Endothelial cell of umbilical vein (primary cell): ENCODE results near the gene GNAQ. TPM values are rescaled to one million over a fixed set of nuclear protein-coding genes. Genes with fewer than 3 reads are reported as not detected.

ENCODE experiments used
- BruUV-seq: library from RNA; stranded (reverse); fragments of 400-500 nt; replicated peaks from 2 replicates; lab custom pipeline; 2021; lab: Mats Ljungman, UMichigan
- CTCF ChIA-PET: fragments of 300-600, 350-600 bp; sonication (Branson Sonifier 250); formaldehyde crosslinking; loops from one replicate; lab custom pipeline; 2021; ENCODE audit warnings: antibody characterized with exemption, inconsistent platforms; lab: Charles Lee
- POLR2A ChIA-PET: fragments of 300-600, 350-600 bp; sonication (Branson Sonifier 250); formaldehyde crosslinking; loops from one replicate; lab custom pipeline; 2021; ENCODE audit warnings: antibody characterized with exemption, inconsistent platforms; lab: Charles Lee
- DNase-seq: peaks from one replicate; pipeline ENCODE4 v3.0.0-alpha.2; 2011; ENCODE audit warnings: low read depth, low spot score
- FAIRE-seq: peaks from 2 replicates; lab custom pipeline; 2011; peaks lifted over from hg19 to GRCh38; lab: Jason Lieb, UNC
- H2AFZ ChIP-seq: 2 replicates; pipeline ENCODE4 v1.6.0; 2012; ENCODE audit warnings: low read depth, low read length, control low read depth, inconsistent platforms
- H3K27ac ChIP-seq: 2 replicates; pipeline ENCODE4 v1.5.1; 2011; ENCODE audit warnings: low read depth, mild to moderate bottlenecking, control low read depth, low read length, moderate library complexity; ENCODE audit not compliant: insufficient read depth
- H3K27me3 ChIP-seq, 2 experiments: 2 replicates each; pipeline versions ENCODE4 v1.6.0 to v1.6.1; 2011; ENCODE audit warnings: low read length in 2 of 2, mixed read lengths in 1 of 2; ENCODE audit not compliant: control insufficient read depth in 2 of 2, insufficient read depth in 2 of 2
- H3K36me3 ChIP-seq, 2 experiments: 2 replicates in 1 of 2; 3 replicates in 1 of 2; pipeline ENCODE4 v1.5.1; 2011; ENCODE audit warnings: low read length in 2 of 2, mild to moderate bottlenecking in 1 of 2, moderate library complexity in 1 of 2; ENCODE audit not compliant: control insufficient read depth in 2 of 2, insufficient read depth in 2 of 2; ENCODE audit errors: extremely low read depth in 1 of 2
- H3K4me1 ChIP-seq: 3 replicates; pipeline ENCODE4 v1.5.1; 2011; ENCODE audit warnings: mild to moderate bottlenecking, low read length; ENCODE audit not compliant: control insufficient read depth, insufficient read depth; ENCODE audit errors: extremely low read depth
- H3K4me2 ChIP-seq: 2 replicates; pipeline ENCODE4 v1.6.1; 2011; ENCODE audit warnings: low read length, control low read depth, mixed read lengths; ENCODE audit not compliant: insufficient read depth
- H3K4me3 ChIP-seq, 3 experiments: fragments of 200-600 bp in 1 of 3; sonication (generic), shearing (Covaris generic) in 1 of 3; replicated peaks in 1 of 3; 2 replicates each; pipeline ENCODE4 v1.5.1; 2011 to 2016; ENCODE audit warnings: control low read depth in 3 of 3, low read length in 3 of 3, mild to moderate bottlenecking in 2 of 3, inconsistent platforms in 1 of 3, low read depth in 1 of 3, moderate library complexity in 1 of 3; ENCODE audit not compliant: insufficient read depth in 1 of 3
- H3K79me2 ChIP-seq: 2 replicates; pipeline ENCODE4 v1.6.0; 2012; ENCODE audit warnings: low read length, inconsistent platforms; ENCODE audit not compliant: control insufficient read depth, insufficient read depth
- H3K9ac ChIP-seq: replicated peaks from 2 replicates; pipeline ENCODE3; 2011; ENCODE audit warnings: low read length, control low read depth; ENCODE audit not compliant: insufficient read depth; ENCODE audit errors: extremely low read depth
- H3K9me1 ChIP-seq: replicated peaks from 3 replicates; pipeline ENCODE4 v1.6.0; 2011; ENCODE audit warnings: mild to moderate bottlenecking, low read length; ENCODE audit not compliant: control insufficient read depth, insufficient read depth; ENCODE audit errors: extremely low read depth
- H3K9me3 ChIP-seq: replicated peaks from 2 replicates; pipeline ENCODE4 v1.5.1; 2012; ENCODE audit warnings: low read length, inconsistent platforms; ENCODE audit not compliant: control insufficient read depth, insufficient read depth
- H4K20me1 ChIP-seq: replicated peaks from 2 replicates; pipeline ENCODE3; 2011; ENCODE audit warnings: mild to moderate bottlenecking, low read length; ENCODE audit not compliant: control insufficient read depth, insufficient read depth; ENCODE audit errors: extremely low read depth
- CTCF ChIP-seq, 2 donors: IDR thresholded peaks; 1 replicate in 1 of 2; 2 replicates in 1 of 2; pipeline ENCODE4 v1.5.1; 2011; ENCODE audit warnings: low read length in 2 of 2, mild to moderate bottlenecking in 2 of 2, moderate library complexity in 2 of 2, control low read depth in 1 of 2, inconsistent platforms in 1 of 2, low read depth in 1 of 2; ENCODE audit not compliant: insufficient read depth in 1 of 2; ENCODE audit errors: extremely low read depth in 1 of 2
- EZH2 ChIP-seq: IDR thresholded peaks from 2 replicates; pipeline ENCODE4 v1.6.1; 2012; ENCODE audit warnings: borderline replicate concordance, low read depth, mild to moderate bottlenecking, moderate library complexity, low read length, inconsistent platforms; ENCODE audit not compliant: severe bottlenecking
- FOS ChIP-seq: IDR thresholded peaks from 2 replicates; pipeline ENCODE4 v1.6.1; 2011; ENCODE audit warnings: mild to moderate bottlenecking, low read length, moderate library complexity, borderline replicate concordance; ENCODE audit not compliant: insufficient read depth
- GATA2 ChIP-seq: IDR thresholded peaks from 2 replicates; pipeline ENCODE4 v1.7.0; 2011; ENCODE audit warnings: low read depth, mild to moderate bottlenecking, moderate library complexity, mixed read lengths, low read length; ENCODE audit not compliant: insufficient read length, insufficient read depth
- JUN ChIP-seq: IDR thresholded peaks from 2 replicates; pipeline ENCODE4 v1.6.1; 2011; ENCODE audit warnings: borderline replicate concordance, low read depth; ENCODE audit not compliant: insufficient read length, insufficient read depth
- MAX ChIP-seq: IDR thresholded peaks from 2 replicates; pipeline ENCODE4 v1.6.1; 2011; ENCODE audit not compliant: insufficient read depth, insufficient read length
- MYC ChIP-seq: IDR thresholded peaks from one replicate; pipeline ENCODE4 v1.6.1; 2011; ENCODE audit warnings: mild to moderate bottlenecking, low read depth, low read length
- POLR2A ChIP-seq: IDR thresholded peaks from 2 replicates; pipeline ENCODE4 v1.6.1; 2012; ENCODE audit warnings: low read depth, mild to moderate bottlenecking, control low read depth, low read length
- POLR2AphosphoS5 ChIP-seq: IDR thresholded peaks from 2 replicates; pipeline ENCODE4 v1.6.1; 2012; ENCODE audit warnings: low read depth, mild to moderate bottlenecking, control low read depth, low read length, moderate library complexity; ENCODE audit not compliant: insufficient read depth
- dilution Hi-C: fragments of 300-500 bp; cut with MboI; formaldehyde crosslinking; loops from one replicate; pipeline ENCODE4 v1.15.0; 2019; ENCODE audit warnings: low sequenced_read_pairs; ENCODE audit not compliant: extremely low pct_ligation_motif_present
- intact Hi-C: fragments of 100-400 bp; cut with micrococcal nuclease; formaldehyde crosslinking; loops from one replicate; pipeline ENCODE4 v1.10.0; 2022
- polyA plus RNA-seq, 4 experiments: library from polyadenylated mRNA; depleted of rRNA in 3 of 4; stranded (reverse) in 3 of 4; unstranded in 1 of 4; fragments of >200 nt; gene quantifications; 2 replicates each; pipeline versions ENCODE4 v1.2.1 to v1.2.3, GENCODE V29; 2011 to 2012; ENCODE audit warnings: missing spikeins in 1 of 4
- total RNA-seq: library from RNA; stranded (reverse); gene quantifications from 2 replicates; pipeline ENCODE4 v1.2.3, GENCODE V29; 2021

GNAQ gene
- total and polyA plus RNA-seq, 2 donors (not counting 3 experiments of a cell fraction or from before 2014, with no cell fraction given): 26.1 to 67.3 TPM

GRCh38 chr9:77798140-77798539 is 233.5 kb downstream of the GNAQ start:
- FAIRE-seq (no peak), DNase-seq (no peak)
- Histone ChIP-seq H3K79me2 (peaks cover 5% of the 10 kb centered on the region), H3K4me1 (peaks cover 12% of the 10 kb centered on the region), H3K27ac (no peak overlapping the region), H3K9me1 (no peaks in the 10 kb centered on the region), H3K36me3 (peaks cover 0 to 2% of the 10 kb centered on the region in 2 experiments), H3K9me3 (no peaks in the 10 kb centered on the region), H3K9ac (no peak overlapping the region), H3K4me2 (no peak overlapping the region), H2AFZ (no peak overlapping the region), H3K27me3 (no peaks in the 10 kb centered on the region), H4K20me1 (no peaks in the 10 kb centered on the region), H3K4me3 (no peak overlapping the region)
- intact Hi-C loops: no loop called here
- no TSS peak for BruUV-seq
- ChIA-PET POLR2A (no interaction called here), CTCF (no interaction called here)
- dilution Hi-C loops: no loop called here
- TF ChIP-seq GATA2 (no peak), CTCF (IDR thresholded peaks at IDR 0.05; ENCODE audit: extremely low read depth in 1 of 2, insufficient read depth in 1 of 2, low read depth in 1 of 2, low read length in 2 of 2) (no peak), MYC (no peak), POLR2A (no peak), POLR2AphosphoS5 (no peak), JUN (no peak), MAX (no peak), EZH2 (no peak), FOS (no peak)
